SK-N-SH (cell line): ENCODE data around the gene CIAO3. TPM values are rescaled to one million over a fixed set of nuclear protein-coding genes. Genes with fewer than 3 reads are reported as not detected.
A peak's percentile ranks its signal among the peaks of the same experiment; 100 is the strongest.

Experiments
- CTCF ChIA-PET: fragments of 300-600, 350-600 bp; formaldehyde crosslinking; extraction: SDS; loops from one replicate; lab custom pipeline; 2021; lab: Yijun Ruan, JAX
- POLR2A ChIA-PET: fragments of 350-600 bp; sonication (Branson Sonifier 250); formaldehyde crosslinking; extraction: SDS; loops from one replicate; lab custom pipeline; 2020; ENCODE audit warnings: antibody characterized with exemption, inconsistent platforms; lab: Yijun Ruan, JAX
- DNase-seq: peaks from one replicate; pipeline ENCODE4 v3.0.0; 2012
- H2AFZ ChIP-seq: fragments of 200-600 bp; sonication (generic); 2 replicates; pipeline ENCODE4 v1.8.1; 2016; ENCODE audit warnings: antibody characterized with exemption, mild to moderate bottlenecking, low read depth
- H3F3A ChIP-seq: fragments of 200-600 bp; sonication (generic); replicated peaks from 2 replicates; pipeline ENCODE3; 2016; ENCODE audit warnings: antibody characterized with exemption, mild to moderate bottlenecking; ENCODE audit not compliant: insufficient read depth
- H3K27ac ChIP-seq, 2 experiments: fragments of 200-500 bp in 1 of 2; fragments of 200-600 bp in 1 of 2; sonication (Bioruptor generic) in 1 of 2; sonication (generic), shearing (Covaris generic) in 1 of 2; 2 replicates each; pipeline versions ENCODE4 v1.5.1 to v1.6.1; 2014 to 2016; ENCODE audit warnings: low read depth in 2 of 2, inconsistent platforms in 1 of 2, low read length in 1 of 2, mild to moderate bottlenecking in 1 of 2, mixed read lengths in 1 of 2
- H3K27me3 ChIP-seq: fragments of 200-600 bp; sonication (generic), shearing (Covaris generic); 2 replicates; pipeline ENCODE4 v1.6.1; 2016; ENCODE audit warnings: mixed run types; ENCODE audit not compliant: insufficient read depth
- H3K36me3 ChIP-seq, 2 experiments: fragments of 200-500 bp in 1 of 2; fragments of 200-600 bp in 1 of 2; sonication (Bioruptor generic) in 1 of 2; sonication (generic) in 1 of 2; replicated peaks in 1 of 2; 2 replicates each; pipeline versions ENCODE3 to v1.5.1; 2014 to 2016; ENCODE audit warnings: low read length in 1 of 2, mild to moderate bottlenecking in 1 of 2; ENCODE audit not compliant: insufficient read depth in 2 of 2, control insufficient read depth in 1 of 2
- H3K4me1 ChIP-seq, 2 experiments: fragments of 200-500 bp in 1 of 2; fragments of 200-600 bp in 1 of 2; sonication (Bioruptor generic) in 1 of 2; sonication (generic), shearing (Covaris generic) in 1 of 2; 2 replicates each; pipeline versions ENCODE4 v1.5.1 to v1.6.1; 2014 to 2016; ENCODE audit warnings: low read depth in 1 of 2, low read length in 1 of 2, mixed run types in 1 of 2; ENCODE audit not compliant: insufficient read depth in 2 of 2, control insufficient read depth in 1 of 2
- H3K4me2 ChIP-seq: fragments of 200-600 bp; sonication (generic), shearing (Covaris generic); 2 replicates; pipeline ENCODE4 v1.6.1; 2017; ENCODE audit warnings: mixed run types
- H3K4me3 ChIP-seq, 2 experiments: fragments of 200-500 bp in 1 of 2; fragments of 200-600 bp in 1 of 2; sonication (Bioruptor generic) in 1 of 2; sonication (generic), shearing (Covaris generic) in 1 of 2; 2 replicates each; pipeline versions ENCODE4 v1.5.1 to v1.8.1; 2014 to 2016; ENCODE audit warnings: low read depth in 2 of 2, inconsistent platforms in 1 of 2, low read length in 1 of 2, mild to moderate bottlenecking in 1 of 2, mixed read lengths in 1 of 2, moderate library complexity in 1 of 2
- H3K79me2 ChIP-seq: fragments of 200-600 bp; sonication (generic); 2 replicates; pipeline ENCODE4 v1.8.1; 2017; ENCODE audit warnings: mild to moderate bottlenecking; ENCODE audit not compliant: insufficient read depth
- H3K9ac ChIP-seq: fragments of 200-600 bp; sonication (generic); 2 replicates; pipeline ENCODE4 v1.6.1; 2017; ENCODE audit warnings: mixed run types
- H3K9me2 ChIP-seq: fragments of 200-600 bp; sonication (generic); 2 replicates; pipeline ENCODE4 v1.6.1; 2017; ENCODE audit warnings: mixed run types
- H3K9me3 ChIP-seq: fragments of 200-600 bp; sonication (generic); 2 replicates; pipeline ENCODE4 v1.6.1; 2017; ENCODE audit warnings: mixed run types, mild to moderate bottlenecking, moderate library complexity
- H4K20me1 ChIP-seq: fragments of 200-600 bp; sonication (generic); 2 replicates; pipeline ENCODE4 v1.6.1; 2017; ENCODE audit warnings: mild to moderate bottlenecking, mixed run types; ENCODE audit not compliant: insufficient read depth
- EP300 ChIP-seq, 2 experiments: IDR thresholded peaks; 2 replicates each; pipeline versions ENCODE4 v1.4.0 to v1.6.1; 2012; ENCODE audit warnings: borderline replicate concordance in 1 of 2, low read depth in 1 of 2, low read length in 1 of 2
- GATA2 ChIP-seq: sonication (generic); formaldehyde crosslinking; IDR thresholded peaks from 2 replicates; pipeline ENCODE4 v1.5.0; 2020; ENCODE audit warnings: mild to moderate bottlenecking, missing genetic modification reagents
- ZBTB33 ChIP-seq: IDR thresholded peaks from 2 replicates; pipeline ENCODE4 v1.4.0; 2012; ENCODE audit warnings: low read depth, borderline replicate concordance
- whole genome bisulfite sequencing: methylation state at CpG from one replicate; pipeline ENCODE4 v1.1.6; 2017; ENCODE audit warnings: low lambda C conversion rate; 5-methylcytosine and 5-hydroxymethylcytosine counted together
- polyA plus RNA-seq, 3 experiments: library from polyadenylated mRNA; depleted of rRNA; stranded (reverse); fragments of >200 nt; gene quantifications; 2 replicates each; pipeline ENCODE4 v1.2.3, GENCODE V29; 2012

CIAO3 gene
- polyA plus RNA-seq, 1 of the 3 experiments (the other 2 are of a cell fraction): 14.4 TPM

- H3K4me1 ChIP-seq: peaks cover 0 to 14% of the 10 kb centered on the region in 2 experiments; a peak in 1 of 4 replicates
- H3K36me3 ChIP-seq: peaks cover 0 to 18% of the 10 kb centered on the region in 2 experiments
- ChIA-PET POLR2A (interaction anchor here (1.0 to 3.0 kb wide), 4 partner anchors 8 to 18 kb away, joined by 3 to 16 read pairs (median 3); no protein-coding TSS in a partner anchor), CTCF (interaction anchor here (5.2 to 20.3 kb wide), 2 partner anchors 10 to 17 kb away, joined by 33 to 358 read pairs; partner anchors contain the start of genes ANTKMT, CIAO3, FBXL16 and METRN)
- no peaks in the 10 kb centered on the region for H3K9me2 ChIP-seq
- DNase-seq: no peak
- H3K4me2 ChIP-seq: no peak overlapping the region
- H3K9me3 ChIP-seq: no peaks in the 10 kb centered on the region
- H3K9ac ChIP-seq: no peak overlapping the region
- 90% methylated on average over 7 of the region's 37 CpGs for WGBS
- no peaks in the 10 kb centered on the region for H3K79me2 ChIP-seq
- no peaks in the 10 kb centered on the region for H3K27me3 ChIP-seq
- TF ChIP-seq EP300 (IDR thresholded peaks at IDR 0.05; ENCODE audit: borderline replicate concordance in 1 of 2, low read depth in 1 of 2, low read length in 1 of 2) (no peak), GATA2 (CRISPR knock-in tag) (no peak)
- no peak overlapping the region for H3K4me3 ChIP-seq
- H4K20me1 ChIP-seq: 0 out of 2 replicates have a peak, but pooled peaks cover 2% of the 10 kb centered on the region
- no peak overlapping the region for H3K27ac ChIP-seq
- no peak overlapping the region for H2AFZ ChIP-seq
- H3F3A ChIP-seq: peaks cover 13% of the 10 kb centered on the region
Measured at GRCh38 chr16:729768-730665, 10.8 kb downstream of the CIAO3 start.

- H2AFZ ChIP-seq: no peak overlapping the region
- H3K9me2 ChIP-seq: no peaks in the 10 kb centered on the region
- H3K27me3 ChIP-seq: no peaks in the 10 kb centered on the region
- TF ChIP-seq ZBTB33: 0 out of 2 replicates have a peak, but pooled peaks have one; percentile 4
- no peak for TF ChIP-seq GATA2 (CRISPR knock-in tag)
- POLR2A ChIA-PET: interaction anchor here (0.6 to 3.0 kb wide), 4 partner anchors 8 to 24 kb away, joined by 3 to 16 read pairs (median 4); partner anchors contain the start of gene METRN
- H3K4me3 ChIP-seq: peak overlapping the region in 1 of 2 experiments; percentile 78; a peak in 2 of 4 replicates
- H3K36me3 ChIP-seq: peaks cover 0 to 12% of the 10 kb centered on the region in 2 experiments
- no peaks in the 10 kb centered on the region for H3K79me2 ChIP-seq
- H3F3A ChIP-seq: peaks cover 21% of the 10 kb centered on the region
- peak overlapping the region; percentile 99; the same call in 1 of the 2 replicates for H3K4me2 ChIP-seq
- CTCF ChIA-PET: interaction anchor here (1.2 to 20.3 kb wide), 3 partner anchors 11 to 57 kb away, joined by 3 to 358 read pairs (median 33); partner anchors contain the start of genes ANTKMT, CIAO3, FBXL16 and METRN
- H3K9ac ChIP-seq: no peak overlapping the region
- peaks cover 0 to 14% of the 10 kb centered on the region in 2 experiments; a peak in 1 of 4 replicates for H3K4me1 ChIP-seq
- peak overlapping the region in 1 of 2 experiments; percentile 89; a peak in 2 of 4 replicates for H3K27ac ChIP-seq
- 0 out of 2 replicates have a peak, but pooled peaks cover 2% of the 10 kb centered on the region for H4K20me1 ChIP-seq
- H3K9me3 ChIP-seq: no peaks in the 10 kb centered on the region
- WGBS: 82% methylated on average over 33 of the region's 55 CpGs
- DNase-seq: peak; percentile 66
Measured at GRCh38 chr16:728890-729744, 11.7 kb downstream of the CIAO3 start.
